IgD-negative memory B cell (primary cell): ENCODE results near the gene CCR8. TPM values are rescaled to one million over a fixed set of nuclear protein-coding genes. Genes with fewer than 3 reads are reported as not detected.

Experiments
- polyA plus RNA-seq: library from polyadenylated mRNA; unstranded; fragments of 300-500 nt; fragmentation: Illumina TruSeq; gene quantifications from one replicate; pipeline ENCODE4 v1.2.3, GENCODE V29; 2021

Gene CCR8
- polyA plus RNA-seq, 1 donor from 2014 or later, result not detected

Other genes starting within 250 kb of the CCR8 start
- 33.3 TPM for gene GORASP1, start 222.1 kb upstream of the CCR8 start, polyA plus RNA-seq
- 5.5 TPM for gene TTC21A, start 222.0 kb upstream of the CCR8 start, polyA plus RNA-seq
- gene CSRNP1, start 176.1 kb upstream of the CCR8 start, polyA plus RNA-seq, result 79.9 TPM
- gene XIRP1, start 137.1 kb upstream of the CCR8 start, polyA plus RNA-seq, result not detected
- 10.3 TPM for gene CX3CR1, start 49.7 kb upstream of the CCR8 start, polyA plus RNA-seq
- gene SLC25A38, start 53.7 kb downstream of the CCR8 start, polyA plus RNA-seq, result 50.7 TPM
- 1,214 TPM for gene RPSA, start 77.0 kb downstream of the CCR8 start, polyA plus RNA-seq
- not detected for gene MOBP, start 138.0 kb downstream of the CCR8 start, polyA plus RNA-seq